ENCODE results near the gene USP47. TPM values are rescaled to one million over a fixed set of nuclear protein-coding genes. Genes with fewer than 3 reads are reported as not detected.

The USP47 gene
- total and polyA plus RNA-seq, 5 donors from 2014 or later, result 35.7 to 79.0 (median 41.8) TPM

GRCh38 chr11:11901929-11902328 lies 60.2 kb downstream of the USP47 start:
- Mint-ChIP-seq H3K9me3 (no peaks in the 10 kb centered on the region), H3K4me3 (no peak overlapping the region), H3K27ac (no peak overlapping the region), H3K4me1 (peaks cover 4 to 11% (median 6%) of the 10 kb centered on the region in 4 donors), H3K36me3 (peaks cover 40% of the 10 kb centered on the region), H3K27me3 (no peaks in the 10 kb centered on the region)
- no peak overlapping the region for H3K27ac ChIP-seq (ENCODE audit: insufficient read depth, low read length, poor library complexity, severe bottlenecking)
- H3K4me3 ChIP-seq (ENCODE audit: low read depth, low read length), result no peak overlapping the region
- no peaks in the 10 kb centered on the region for H3K9me3 ChIP-seq (ENCODE audit: control insufficient read depth in 2 of 2, low read length in 2 of 2)
- DNase-seq, result no peak
- ATAC-seq (ENCODE audit: low read depth in 2 of 2), result no peak
- no peaks in the 10 kb centered on the region for H3K4me1 ChIP-seq (ENCODE audit: control insufficient read depth, insufficient read depth, low read length, poor library complexity, severe bottlenecking)
- H3K27me3 ChIP-seq (ENCODE audit: control insufficient read depth, insufficient read depth, low read length), result no peaks in the 10 kb centered on the region
- H3K36me3 ChIP-seq (ENCODE audit: control insufficient read depth, insufficient read depth, low read length), result peaks cover 45% of the 10 kb centered on the region

DNA sequence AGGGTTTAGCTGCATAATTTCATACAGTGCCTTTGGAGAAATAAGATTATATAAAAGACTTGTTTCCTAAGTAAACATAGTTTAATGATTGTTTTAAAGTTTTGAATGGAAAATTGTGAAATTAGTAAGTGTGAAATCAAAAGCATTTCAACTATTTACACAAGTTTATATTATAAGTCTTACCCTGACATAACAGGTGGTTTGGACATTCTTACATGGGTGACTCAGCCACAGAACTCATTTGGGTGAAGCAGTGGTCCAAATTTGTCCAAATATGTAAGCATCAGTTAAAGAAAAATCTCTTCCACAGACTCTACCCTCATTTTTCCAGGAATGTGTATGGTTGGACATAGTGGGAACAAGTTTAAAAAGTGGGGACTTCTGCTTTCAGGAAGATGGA lies 68.0 kb downstream of the USP47 start:
- ATAC-seq (ENCODE audit: low read depth in 2 of 2), result no peak
- Mint-ChIP-seq H3K9me3 (no peaks in the 10 kb centered on the region), H3K4me1 (peaks cover 0 to 7% (median 4%) of the 10 kb centered on the region in 4 donors), H3K27ac (no peak overlapping the region), H3K36me3 (peaks cover 33% of the 10 kb centered on the region), H3K4me3 (no peak overlapping the region), H3K27me3 (no peaks in the 10 kb centered on the region)
- Histone ChIP-seq H3K9me3 (ENCODE audit: control insufficient read depth in 2 of 2, low read length in 2 of 2) (no peaks in the 10 kb centered on the region), H3K4me3 (ENCODE audit: low read depth, low read length) (no peak overlapping the region), H3K36me3 (ENCODE audit: control insufficient read depth, insufficient read depth, low read length) (peaks cover 47% of the 10 kb centered on the region), H3K27ac (ENCODE audit: insufficient read depth, low read length, poor library complexity, severe bottlenecking) (no peak overlapping the region), H3K4me1 (ENCODE audit: control insufficient read depth, insufficient read depth, low read length, poor library complexity, severe bottlenecking) (no peaks in the 10 kb centered on the region), H3K27me3 (ENCODE audit: control insufficient read depth, insufficient read depth, low read length) (no peaks in the 10 kb centered on the region)
- no peak for DNase-seq

GRCh38 chr11:11910541-11910940 lies 68.8 kb downstream of the USP47 start:
- Mint-ChIP-seq H3K36me3 (peaks cover 30% of the 10 kb centered on the region), H3K27me3 (no peaks in the 10 kb centered on the region), H3K27ac (no peak overlapping the region), H3K9me3 (no peaks in the 10 kb centered on the region), H3K4me1 (peaks cover 0 to 15% (median 7%) of the 10 kb centered on the region in 4 donors), H3K4me3 (no peak overlapping the region)
- DNase-seq (no peak), ATAC-seq (ENCODE audit: low read depth in 2 of 2) (no peak)
- no peak overlapping the region for H3K4me3 ChIP-seq (ENCODE audit: low read depth, low read length)
- no peaks in the 10 kb centered on the region for H3K27me3 ChIP-seq (ENCODE audit: control insufficient read depth, insufficient read depth, low read length)
- H3K27ac ChIP-seq (ENCODE audit: insufficient read depth, low read length, poor library complexity, severe bottlenecking), result no peak overlapping the region
- no peaks in the 10 kb centered on the region for H3K9me3 ChIP-seq (ENCODE audit: control insufficient read depth in 2 of 2, low read length in 2 of 2)
- peaks cover 43% of the 10 kb centered on the region for H3K36me3 ChIP-seq (ENCODE audit: control insufficient read depth, insufficient read depth, low read length)
- no peaks in the 10 kb centered on the region for H3K4me1 ChIP-seq (ENCODE audit: control insufficient read depth, insufficient read depth, low read length, poor library complexity, severe bottlenecking)

DNA sequence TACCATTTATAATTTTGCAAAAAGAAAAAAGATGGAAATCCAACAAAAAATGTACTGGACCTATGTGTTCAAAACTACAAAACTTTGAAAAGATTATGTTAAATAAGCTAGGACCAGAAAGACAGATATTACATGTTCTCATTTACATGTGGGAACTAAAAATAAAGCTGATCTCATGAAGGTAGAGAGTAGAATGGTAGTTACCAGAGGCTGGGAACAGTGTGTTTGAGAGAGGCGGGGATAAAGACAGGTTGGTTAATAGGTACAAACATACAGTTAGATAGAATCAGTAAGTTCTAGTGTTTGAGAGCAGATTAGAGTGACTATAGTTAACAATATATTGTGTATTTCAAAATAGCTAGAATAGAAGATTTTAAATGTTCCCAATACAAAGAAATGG lies 71.6 kb downstream of the USP47 start:
- peaks cover 4 to 18% (median 9%) of the 10 kb centered on the region in 4 donors for H3K4me1 Mint-ChIP-seq
- DNase-seq (no peak), ATAC-seq (ENCODE audit: low read depth in 2 of 2) (no peak)
- no peaks in the 10 kb centered on the region for H3K27me3 ChIP-seq (ENCODE audit: control insufficient read depth, insufficient read depth, low read length)
- H3K4me3 ChIP-seq (ENCODE audit: low read depth, low read length), result no peak overlapping the region
- peaks cover 0 to 1% (median 0%) of the 10 kb centered on the region in 7 donors for H3K9me3 Mint-ChIP-seq
- H3K36me3 ChIP-seq (ENCODE audit: control insufficient read depth, insufficient read depth, low read length), result peaks cover 25% of the 10 kb centered on the region
- H3K27ac ChIP-seq (ENCODE audit: insufficient read depth, low read length, poor library complexity, severe bottlenecking), result no peak overlapping the region
- no peak overlapping the region for H3K4me3 Mint-ChIP-seq
- H3K9me3 ChIP-seq (ENCODE audit: control insufficient read depth in 2 of 2, low read length in 2 of 2), result no peaks in the 10 kb centered on the region
- peaks cover 31% of the 10 kb centered on the region for H3K36me3 Mint-ChIP-seq
- H3K27ac Mint-ChIP-seq, result no peak overlapping the region
- H3K4me1 ChIP-seq (ENCODE audit: control insufficient read depth, insufficient read depth, low read length, poor library complexity, severe bottlenecking), result no peaks in the 10 kb centered on the region
- no peaks in the 10 kb centered on the region for H3K27me3 Mint-ChIP-seq

DNA sequence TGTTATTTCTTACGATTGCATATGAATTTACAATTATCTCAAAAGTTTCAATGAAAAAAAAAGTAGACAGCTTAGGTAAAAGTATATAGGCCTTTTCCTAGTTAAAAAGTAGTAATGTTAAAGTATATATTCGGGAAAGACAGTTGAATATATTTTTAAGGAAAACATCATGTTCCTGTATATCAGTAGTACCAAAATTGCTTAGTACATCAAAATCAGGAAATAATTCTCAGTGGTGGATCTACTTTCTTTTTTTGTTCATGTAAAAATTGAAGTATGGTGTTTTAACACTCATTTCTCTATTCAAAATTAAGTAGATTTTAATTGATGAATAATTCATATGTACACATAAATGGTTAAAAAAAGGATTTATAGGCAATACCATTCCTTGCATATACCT lies 73.9 kb downstream of the USP47 start:
- H3K9me3 Mint-ChIP-seq, result peaks cover 0 to 1% (median 0%) of the 10 kb centered on the region in 7 donors
- ATAC-seq (ENCODE audit: low read depth in 2 of 2) (no peak), DNase-seq (no peak)
- Histone ChIP-seq H3K4me3 (ENCODE audit: low read depth, low read length) (no peak overlapping the region), H3K4me1 (ENCODE audit: control insufficient read depth, insufficient read depth, low read length, poor library complexity, severe bottlenecking) (no peaks in the 10 kb centered on the region), H3K36me3 (ENCODE audit: control insufficient read depth, insufficient read depth, low read length) (peaks cover 7% of the 10 kb centered on the region), H3K27ac (ENCODE audit: insufficient read depth, low read length, poor library complexity, severe bottlenecking) (no peak overlapping the region), H3K9me3 (ENCODE audit: control insufficient read depth in 2 of 2, low read length in 2 of 2) (no peaks in the 10 kb centered on the region), H3K27me3 (ENCODE audit: control insufficient read depth, insufficient read depth, low read length) (no peaks in the 10 kb centered on the region)
- no peaks in the 10 kb centered on the region for H3K27me3 Mint-ChIP-seq
- H3K36me3 Mint-ChIP-seq, result peaks cover 24% of the 10 kb centered on the region
- H3K27ac Mint-ChIP-seq, result peak overlapping the region in 1 of 3 donors; percentile 24
- no peak overlapping the region for H3K4me3 Mint-ChIP-seq
- H3K4me1 Mint-ChIP-seq, result peaks cover 4 to 20% (median 8%) of the 10 kb centered on the region in 4 donors

DNA sequence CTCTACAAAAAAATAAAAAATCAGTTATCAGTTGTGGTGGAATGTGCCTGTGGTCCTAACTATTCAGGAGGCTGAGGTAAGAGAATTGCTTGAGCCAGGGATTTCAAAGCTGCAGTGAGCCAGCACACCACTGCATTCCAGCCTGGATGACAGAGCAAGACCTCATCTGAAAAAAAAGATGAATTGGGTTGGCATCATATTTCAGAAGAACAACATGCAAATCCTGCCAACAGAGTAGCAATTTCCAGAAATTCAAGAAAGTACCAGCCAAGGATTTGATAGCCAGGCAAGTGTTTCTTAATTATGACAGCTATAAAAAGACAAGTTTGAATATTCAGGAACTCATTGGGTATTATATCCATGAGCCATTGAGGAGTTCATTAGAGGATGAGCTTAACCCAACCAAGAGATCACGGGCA lies 75.2 kb downstream of the USP47 start:
- Histone ChIP-seq H3K9me3 (ENCODE audit: control insufficient read depth in 2 of 2, low read length in 2 of 2) (no peaks in the 10 kb centered on the region), H3K4me1 (ENCODE audit: control insufficient read depth, insufficient read depth, low read length, poor library complexity, severe bottlenecking) (no peaks in the 10 kb centered on the region), H3K27ac (ENCODE audit: insufficient read depth, low read length, poor library complexity, severe bottlenecking) (no peak overlapping the region), H3K4me3 (ENCODE audit: low read depth, low read length) (no peak overlapping the region), H3K27me3 (ENCODE audit: control insufficient read depth, insufficient read depth, low read length) (no peaks in the 10 kb centered on the region), H3K36me3 (ENCODE audit: control insufficient read depth, insufficient read depth, low read length) (peaks cover 7% of the 10 kb centered on the region)
- H3K9me3 Mint-ChIP-seq, result peaks cover 0 to 1% (median 0%) of the 10 kb centered on the region in 7 donors
- no peaks in the 10 kb centered on the region for H3K27me3 Mint-ChIP-seq
- DNase-seq (no peak), ATAC-seq (ENCODE audit: low read depth in 2 of 2) (no peak)
- H3K27ac Mint-ChIP-seq, result peak overlapping the region in 2 of 3 donors; percentile 5 to 9
- H3K4me3 Mint-ChIP-seq, result no peak overlapping the region
- peaks cover 14% of the 10 kb centered on the region for H3K36me3 Mint-ChIP-seq
- peaks cover 4 to 20% (median 8%) of the 10 kb centered on the region in 4 donors for H3K4me1 Mint-ChIP-seq

DNA sequence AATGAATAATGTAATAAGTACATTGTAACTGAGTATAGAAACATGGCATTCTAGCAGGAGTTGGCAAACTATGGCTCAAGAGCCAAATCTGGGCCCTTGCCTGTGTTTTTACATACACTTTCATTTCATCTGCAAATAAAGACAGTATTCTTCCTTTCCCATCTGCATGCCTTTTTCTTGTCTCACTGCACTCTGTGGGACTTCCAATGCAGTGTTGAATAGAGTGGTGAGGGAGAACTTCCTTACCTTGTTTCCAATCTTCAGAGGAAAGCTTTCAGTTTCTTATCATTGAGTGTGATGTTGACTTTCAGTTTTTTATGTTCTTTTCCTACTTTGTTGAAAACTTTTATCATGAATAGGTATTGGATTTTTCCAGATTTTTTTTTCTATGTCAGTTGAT lies 82.1 kb downstream of the USP47 start:
- H3K4me3 Mint-ChIP-seq, result no peak overlapping the region
- Histone ChIP-seq H3K36me3 (ENCODE audit: control insufficient read depth, insufficient read depth, low read length) (peaks cover 31% of the 10 kb centered on the region), H3K9me3 (ENCODE audit: control insufficient read depth in 2 of 2, low read length in 2 of 2) (no peaks in the 10 kb centered on the region), H3K4me1 (ENCODE audit: control insufficient read depth, insufficient read depth, low read length, poor library complexity, severe bottlenecking) (no peaks in the 10 kb centered on the region), H3K4me3 (ENCODE audit: low read depth, low read length) (no peak overlapping the region), H3K27ac (ENCODE audit: insufficient read depth, low read length, poor library complexity, severe bottlenecking) (no peak overlapping the region), H3K27me3 (ENCODE audit: control insufficient read depth, insufficient read depth, low read length) (no peaks in the 10 kb centered on the region)
- H3K27me3 Mint-ChIP-seq, result no peaks in the 10 kb centered on the region
- H3K4me1 Mint-ChIP-seq, result peaks cover 7 to 29% (median 23%) of the 10 kb centered on the region in 4 donors
- DNase-seq (no peak), ATAC-seq (ENCODE audit: low read depth in 2 of 2) (no peak)
- peaks cover 39% of the 10 kb centered on the region for H3K36me3 Mint-ChIP-seq
- H3K27ac Mint-ChIP-seq, result peak overlapping the region in 1 of 3 donors; percentile 16
- peaks cover 0 to 6% (median 0%) of the 10 kb centered on the region in 7 donors for H3K9me3 Mint-ChIP-seq

DNA sequence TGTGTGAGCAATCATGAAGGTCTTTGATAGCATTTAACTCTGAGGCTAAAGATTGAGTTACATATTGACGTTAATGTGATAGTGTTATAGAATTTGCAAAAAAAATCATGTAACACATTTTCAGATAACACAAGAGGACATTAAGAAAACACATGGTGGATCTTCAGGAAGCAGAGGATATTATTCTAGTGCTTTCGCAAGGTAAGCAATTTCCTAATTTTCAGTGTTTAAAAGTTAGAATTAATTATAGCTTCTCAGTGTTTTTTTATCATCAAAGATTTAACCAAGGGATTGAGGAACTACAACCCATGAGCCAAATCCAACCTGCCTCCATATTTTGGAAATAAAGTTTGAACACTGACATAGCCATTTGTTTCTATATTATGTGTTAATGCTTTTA lies 88.1 kb downstream of the USP47 start:
- Histone ChIP-seq H3K27me3 (ENCODE audit: control insufficient read depth, insufficient read depth, low read length) (no peaks in the 10 kb centered on the region), H3K4me3 (ENCODE audit: low read depth, low read length) (no peak overlapping the region), H3K4me1 (ENCODE audit: control insufficient read depth, insufficient read depth, low read length, poor library complexity, severe bottlenecking) (no peaks in the 10 kb centered on the region), H3K27ac (ENCODE audit: insufficient read depth, low read length, poor library complexity, severe bottlenecking) (no peak overlapping the region), H3K9me3 (ENCODE audit: control insufficient read depth in 2 of 2, low read length in 2 of 2) (no peaks in the 10 kb centered on the region), H3K36me3 (ENCODE audit: control insufficient read depth, insufficient read depth, low read length) (peaks cover 50% of the 10 kb centered on the region)
- H3K4me1 Mint-ChIP-seq, result peaks cover 7 to 45% (median 14%) of the 10 kb centered on the region in 4 donors
- H3K4me3 Mint-ChIP-seq, result no peak overlapping the region
- H3K27ac Mint-ChIP-seq, result no peak overlapping the region
- no peaks in the 10 kb centered on the region for H3K27me3 Mint-ChIP-seq
- H3K36me3 Mint-ChIP-seq, result peaks cover 43% of the 10 kb centered on the region
- peaks cover 0 to 6% (median 0%) of the 10 kb centered on the region in 7 donors for H3K9me3 Mint-ChIP-seq
- ATAC-seq (ENCODE audit: low read depth in 2 of 2) (no peak), DNase-seq (no peak)
